GOT3 (cell line): Measurements from ENCODE around the gene GGT1.
"Not testable (repeated sequence)": the region's sequence is repeated elsewhere in the genome, so short reads cannot be mapped to it uniquely, and the experiment has no call there.

Experiments used
- DNase-seq: peaks from one replicate; lab custom pipeline; 2025; ENCODE audit warnings: mixed read lengths; lab: John Stamatoyannopoulos, UW

GGT1 gene

GRCh38 chr22:24584166-24584790 lies 18.7 kb upstream of the GGT1 start:
- no peak for DNase-seq

DNA sequence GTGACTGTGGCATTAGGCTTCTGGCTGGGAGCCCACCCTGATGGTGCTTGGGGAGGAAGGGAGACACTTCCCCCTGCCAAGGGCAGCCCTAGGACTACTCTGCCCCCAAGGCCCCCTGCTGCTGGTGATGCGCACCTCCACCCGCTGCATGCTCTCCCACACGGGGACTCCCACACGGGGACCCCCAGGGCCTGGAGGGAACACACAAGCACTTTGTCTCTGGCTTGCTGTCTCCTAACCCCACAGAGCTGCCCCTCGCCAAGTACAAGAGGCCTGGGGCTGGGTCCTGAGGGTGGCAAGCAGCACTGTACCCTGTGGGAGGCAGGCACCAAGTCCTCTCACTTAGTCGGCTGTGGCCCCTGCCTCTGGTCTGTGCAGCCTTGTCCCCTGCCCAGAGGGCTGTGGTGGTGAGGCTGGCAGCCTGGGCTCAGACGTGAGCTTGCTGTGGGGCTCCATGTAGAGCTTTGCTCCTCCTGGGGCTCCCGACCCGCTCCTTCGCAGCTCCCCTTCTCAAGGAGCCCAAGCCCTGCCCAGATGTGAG lies 18.1 kb upstream of the GGT1 start:
- no peak for DNase-seq

GRCh38 chr22:24585461-24585860 lies 17.5 kb upstream of the GGT1 start:
- DNase-seq = no peak

DNA sequence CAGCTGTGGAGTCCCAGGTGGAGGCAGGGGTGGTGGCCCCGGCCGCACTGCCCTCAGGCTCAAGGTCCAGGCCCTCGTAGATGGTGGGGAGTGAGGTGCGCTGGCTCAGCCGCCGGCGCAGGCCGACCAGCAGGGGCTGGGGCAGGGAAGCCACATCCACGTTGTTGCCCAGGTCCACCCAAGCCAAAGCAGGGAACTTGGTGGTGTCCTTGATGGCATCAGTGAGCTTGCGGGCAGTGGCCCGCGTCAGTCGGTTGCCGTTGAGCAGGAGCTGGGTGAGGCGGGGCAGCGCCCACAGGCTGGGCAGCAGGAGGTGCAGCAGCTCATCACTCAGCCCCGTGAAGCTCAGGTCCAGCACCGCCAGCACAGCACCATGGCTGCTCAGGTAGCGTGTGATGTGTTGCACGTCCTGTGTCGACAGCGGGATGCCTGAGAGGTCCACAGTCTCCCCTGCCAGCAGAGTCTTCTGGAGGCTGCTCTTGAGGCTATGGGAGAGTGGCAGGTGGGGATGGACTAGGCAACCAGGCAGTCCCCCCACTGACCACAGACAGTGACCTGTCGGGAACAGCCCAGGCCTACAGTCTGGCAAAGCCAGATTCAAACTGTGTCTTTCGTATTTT lies 17.0 kb upstream of the GGT1 start:
- no peak for DNase-seq

DNA sequence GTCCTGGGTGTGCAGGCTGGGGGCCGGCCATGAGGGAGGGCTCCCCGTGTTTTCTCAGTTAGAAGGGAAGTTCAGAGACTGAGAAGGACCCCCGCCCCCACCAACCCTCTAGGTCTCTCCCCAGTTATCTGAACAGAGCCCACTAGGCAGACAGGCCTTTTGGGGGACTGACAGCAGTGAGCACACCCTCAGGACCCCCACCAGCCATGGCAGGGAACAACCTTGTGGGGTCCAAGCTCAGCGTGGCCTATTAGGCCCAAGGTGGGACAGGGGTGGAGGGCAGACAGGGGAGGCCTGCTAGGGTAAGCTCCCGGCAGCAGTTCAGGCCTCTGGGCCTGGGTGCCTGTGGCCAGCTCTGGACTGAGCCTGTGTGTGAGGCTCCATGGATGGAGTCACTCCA lies 15.7 kb upstream of the GGT1 start:
- no peak for DNase-seq

GRCh38 chr22:24587948-24588347 lies 15.0 kb upstream of the GGT1 start:
- DNase-seq = no peak

- DNase-seq = no peak
Measured at GRCh38 chr22:24588381-24588756, 14.6 kb upstream of the GGT1 start.

- DNase-seq = no peak
Measured at GRCh38 chr22:24588757-24589481, 14.1 kb upstream of the GGT1 start.

DNA sequence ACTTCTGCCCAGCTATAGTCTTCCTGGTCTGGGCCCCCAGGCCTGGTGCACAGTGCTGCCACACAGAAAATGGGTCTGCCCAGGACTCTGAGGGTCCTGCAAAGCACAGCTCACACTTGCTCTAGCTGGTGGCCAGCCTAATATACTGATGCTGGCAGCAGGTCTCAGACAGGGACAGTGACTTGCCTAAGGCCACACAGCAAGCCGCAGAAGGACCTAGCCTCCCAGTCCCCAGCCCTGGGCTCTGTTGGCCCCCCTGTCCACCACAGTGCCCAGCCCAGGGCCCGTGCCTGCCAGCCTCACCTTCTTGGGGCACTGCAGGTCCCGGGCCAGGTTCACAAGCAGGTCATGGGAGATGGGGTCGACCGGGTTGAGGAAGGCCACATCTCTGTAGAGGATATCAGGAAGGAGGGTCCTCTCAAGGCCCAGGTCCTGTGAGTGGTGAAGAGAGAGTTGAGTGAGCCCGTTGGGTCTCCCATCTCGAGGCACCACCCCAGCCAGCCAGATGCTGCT lies 13.4 kb upstream of the GGT1 start:
- DNase-seq = no peak

GRCh38 chr22:24590596-24591173 lies 12.3 kb upstream of the GGT1 start:
- no peak for DNase-seq

GRCh38 chr22:24591286-24591830 lies 11.6 kb upstream of the GGT1 start:
- DNase-seq = no peak

GRCh38 chr22:24592058-24592850 lies 10.7 kb upstream of the GGT1 start:
- no peak for DNase-seq

GRCh38 chr22:24592851-24593558 lies 10.0 kb upstream of the GGT1 start, which contains the start of gene LRRC75B:
Gene LRRC75B (minus strand): TSS chr22:24593073. CDS start chr22:24593039, 34 bp downstream.
- no peak for DNase-seq

GRCh38 chr22:24593559-24593835 lies 9.5 kb upstream of the GGT1 start:
- DNase-seq = not testable (repeated sequence)

DNA sequence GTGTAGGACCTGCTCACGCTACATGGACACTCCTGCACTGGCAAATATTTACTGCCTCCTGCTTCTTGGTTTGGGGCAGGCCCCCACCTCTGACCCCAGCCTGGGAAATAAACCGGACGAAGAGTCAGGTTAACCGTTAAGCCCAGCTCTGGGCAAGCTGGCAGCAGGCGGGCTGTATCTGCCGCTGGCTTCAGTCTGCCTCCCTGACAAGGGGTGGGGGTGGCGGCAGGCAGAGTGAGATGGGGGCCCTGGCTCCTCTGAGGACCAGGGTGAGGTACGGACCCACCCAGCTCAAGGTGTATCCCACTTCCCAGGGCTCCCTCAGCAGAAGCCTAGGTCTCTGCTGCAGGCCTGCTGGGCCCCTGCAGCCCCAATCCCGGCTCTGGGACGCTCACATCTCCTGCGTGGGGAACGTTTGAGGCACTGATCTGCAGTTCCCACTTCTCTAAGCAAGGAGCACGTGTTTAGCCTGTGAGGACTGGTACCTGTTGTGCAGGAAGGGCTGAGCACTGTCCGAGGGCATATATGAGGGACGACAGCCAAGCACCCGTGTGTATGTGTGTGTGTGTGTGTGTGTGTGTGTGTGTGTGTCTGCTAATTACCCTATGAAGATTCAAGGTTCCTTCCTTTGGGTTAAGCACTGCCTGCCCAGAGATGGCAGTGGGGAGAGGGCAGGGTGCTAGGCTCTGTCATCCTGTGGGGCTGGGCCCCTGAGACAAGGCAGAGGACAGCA lies 9.0 kb upstream of the GGT1 start:
- DNase-seq = no peak

GRCh38 chr22:24594569-24595120 lies 8.3 kb upstream of the GGT1 start:
- no peak for DNase-seq

DNA sequence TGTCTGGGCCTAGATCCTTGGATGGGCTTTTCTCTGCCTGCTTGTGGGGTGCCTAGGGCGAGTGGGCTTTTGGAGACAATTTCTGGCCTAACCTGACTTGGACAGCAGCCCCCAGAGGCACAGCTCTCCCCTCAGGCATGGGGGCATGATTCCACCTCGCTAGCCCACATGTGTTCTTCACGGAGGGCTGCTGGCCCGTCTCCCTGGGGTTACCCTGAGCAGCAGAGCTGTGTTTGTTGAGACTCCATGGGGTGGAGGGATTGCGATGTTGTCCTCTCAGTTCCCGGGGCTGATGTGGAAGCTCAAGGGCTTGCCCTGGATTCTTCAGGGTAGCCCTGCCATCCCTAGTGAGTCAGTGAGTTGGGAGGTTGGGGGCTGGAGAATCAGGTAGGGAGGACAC lies 7.8 kb upstream of the GGT1 start:
- no peak for DNase-seq

DNA sequence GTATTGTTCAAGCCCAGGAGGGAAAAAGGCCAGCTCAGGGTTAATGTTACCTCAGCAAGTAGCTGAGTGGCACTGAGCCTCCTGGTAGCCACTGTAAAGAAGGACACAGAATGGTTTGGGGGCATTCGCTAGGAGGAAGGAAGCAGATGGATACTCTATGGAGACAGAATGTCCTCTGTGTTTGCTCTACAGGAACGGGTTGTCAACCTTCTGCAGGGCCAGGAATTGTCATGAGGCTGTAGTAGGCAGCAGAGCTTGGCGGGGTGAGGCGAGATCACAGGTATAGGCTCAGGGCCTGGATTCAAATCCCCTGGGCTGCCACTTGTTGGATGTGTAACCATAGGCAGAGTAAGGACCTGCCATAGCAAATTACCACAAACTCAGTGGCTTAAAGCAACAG lies 7.1 kb upstream of the GGT1 start:
- no peak for DNase-seq

DNA sequence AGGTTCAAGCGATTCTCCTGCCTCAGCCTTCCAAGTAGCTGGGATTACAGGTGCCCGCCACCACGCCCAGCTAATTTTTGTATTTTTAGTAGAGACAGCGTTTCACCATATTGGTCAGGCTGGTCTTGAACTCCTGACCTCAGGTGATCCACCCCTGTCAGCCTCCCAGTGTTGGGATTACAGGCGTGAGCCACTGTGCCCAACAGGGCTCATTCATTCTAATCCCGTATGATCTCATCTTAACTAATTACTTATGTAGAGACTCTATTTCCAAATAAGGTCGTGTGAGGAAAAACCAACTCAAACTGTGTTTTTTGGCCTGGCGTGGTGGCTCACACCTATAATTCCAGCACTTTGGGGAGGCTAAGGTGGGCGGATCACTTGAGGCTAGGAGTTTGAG lies 5.9 kb upstream of the GGT1 start:
- DNase-seq = not testable (repeated sequence)

GRCh38 chr22:24599514-24599913 lies 3.5 kb upstream of the GGT1 start:
- DNase-seq = no peak
